ENCODE measurements around the gene MAP3K19.
"Not testable (repeated sequence)": the region's sequence is repeated elsewhere in the genome, so short reads cannot be mapped to it uniquely, and the experiment has no call there.

MAP3K19 gene

DNA sequence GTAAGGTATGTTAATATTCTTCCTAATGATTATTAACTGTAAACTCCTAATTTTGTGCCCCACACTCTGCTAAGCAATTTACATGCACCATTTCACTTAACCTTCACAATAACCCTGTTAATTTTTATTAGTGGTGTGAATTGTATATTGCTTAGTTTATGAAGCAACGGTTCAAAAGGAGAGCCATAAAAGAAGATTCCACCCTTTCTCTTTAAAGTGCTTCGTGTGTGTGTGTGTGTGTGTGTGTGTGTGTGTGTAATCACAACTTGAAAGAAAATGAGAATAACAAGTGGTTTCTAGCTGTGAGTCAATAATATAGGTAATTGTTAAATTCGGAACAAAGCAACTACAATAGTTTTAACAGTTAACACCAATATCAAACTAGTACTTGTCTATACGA lies 68.0 kb downstream of the MAP3K19 start:
- Histone ChIP-seq H3K27me3 (ENCODE audit: control insufficient read depth, insufficient read depth, low read length) (no peaks in the 10 kb centered on the region), H3K4me3 (ENCODE audit: low read depth, low read length) (no peak overlapping the region), H3K36me3 (ENCODE audit: control insufficient read depth, insufficient read depth, low read length) (no peaks in the 10 kb centered on the region), H3K9ac (ENCODE audit: low read length) (no peak overlapping the region), H3K9me3 (ENCODE audit: control insufficient read depth, insufficient read depth, low read depth, low read length) (no peaks in the 10 kb centered on the region), H3K27ac (ENCODE audit: low read depth, low read length) (no peak overlapping the region), H3K4me1 (ENCODE audit: control insufficient read depth, insufficient read depth, low read length) (no peaks in the 10 kb centered on the region)

DNA sequence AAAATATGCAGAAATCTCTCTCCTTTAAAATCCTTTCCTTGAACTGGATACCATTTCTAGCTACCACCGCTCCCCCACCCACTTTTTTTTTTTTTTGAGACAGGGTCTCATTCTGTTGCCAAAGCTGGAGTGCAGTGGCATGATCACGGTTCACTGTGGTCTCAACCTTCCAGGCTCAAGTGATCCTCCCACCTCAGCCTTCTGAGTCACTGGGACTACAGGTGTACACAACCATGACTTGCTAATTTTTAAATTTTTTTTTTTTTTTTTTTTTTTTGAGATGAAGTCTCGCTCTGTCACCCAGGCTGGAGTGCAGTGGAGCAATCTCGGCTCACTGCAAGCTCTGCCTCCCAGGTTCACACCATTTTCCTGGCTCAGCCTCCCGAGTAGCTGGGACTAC lies 70.1 kb downstream of the MAP3K19 start:
- not testable (repeated sequence) for H3K27me3 ChIP-seq (ENCODE audit: control insufficient read depth, insufficient read depth, low read length); H3K9me3 ChIP-seq (ENCODE audit: control insufficient read depth, insufficient read depth, low read depth, low read length); H3K4me3 ChIP-seq (ENCODE audit: low read depth, low read length); H3K9ac ChIP-seq (ENCODE audit: low read length); H3K36me3 ChIP-seq (ENCODE audit: control insufficient read depth, insufficient read depth, low read length); H3K4me1 ChIP-seq (ENCODE audit: control insufficient read depth, insufficient read depth, low read length); H3K27ac ChIP-seq (ENCODE audit: low read depth, low read length)

DNA sequence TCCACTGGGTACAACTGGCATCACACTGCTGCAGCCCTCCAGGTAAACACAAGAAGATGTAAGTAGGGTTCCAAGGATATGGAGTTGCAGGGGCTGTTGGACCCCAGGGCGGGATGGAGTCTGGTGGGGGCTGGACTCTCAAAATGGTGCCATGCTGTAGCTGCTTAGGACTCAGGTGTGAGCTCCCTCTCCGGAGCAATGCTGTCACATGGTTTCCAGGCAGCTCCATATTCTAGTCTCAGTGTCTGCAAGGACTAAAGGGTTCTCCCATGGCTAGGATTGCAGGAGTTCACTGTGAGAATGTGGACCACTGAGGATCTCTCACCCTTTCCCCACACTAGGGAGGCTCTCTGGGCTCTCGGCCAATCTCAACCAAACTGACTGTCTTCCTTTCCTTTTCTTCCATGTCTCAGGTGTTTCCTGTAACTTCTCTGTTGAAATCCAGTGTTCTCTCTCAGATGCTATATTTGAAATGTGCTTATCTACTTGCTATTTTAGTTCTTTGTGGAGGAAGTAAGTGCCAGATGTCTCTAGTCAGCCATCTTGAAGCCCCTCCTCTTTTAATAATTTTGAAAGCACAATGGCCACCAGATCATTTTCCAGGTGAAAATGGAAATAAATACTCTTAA lies 71.1 kb downstream of the MAP3K19 start:
- Histone ChIP-seq H3K9ac (ENCODE audit: low read length) (no peak overlapping the region), H3K27ac (ENCODE audit: low read depth, low read length) (no peak overlapping the region), H3K4me3 (ENCODE audit: low read depth, low read length) (no peak overlapping the region), H3K27me3 (ENCODE audit: control insufficient read depth, insufficient read depth, low read length) (no peaks in the 10 kb centered on the region), H3K36me3 (ENCODE audit: control insufficient read depth, insufficient read depth, low read length) (no peaks in the 10 kb centered on the region), H3K4me1 (ENCODE audit: control insufficient read depth, insufficient read depth, low read length) (no peaks in the 10 kb centered on the region), H3K9me3 (ENCODE audit: control insufficient read depth, insufficient read depth, low read depth, low read length) (0 out of 2 replicates have a peak, but pooled peaks cover 3% of the 10 kb centered on the region)

DNA sequence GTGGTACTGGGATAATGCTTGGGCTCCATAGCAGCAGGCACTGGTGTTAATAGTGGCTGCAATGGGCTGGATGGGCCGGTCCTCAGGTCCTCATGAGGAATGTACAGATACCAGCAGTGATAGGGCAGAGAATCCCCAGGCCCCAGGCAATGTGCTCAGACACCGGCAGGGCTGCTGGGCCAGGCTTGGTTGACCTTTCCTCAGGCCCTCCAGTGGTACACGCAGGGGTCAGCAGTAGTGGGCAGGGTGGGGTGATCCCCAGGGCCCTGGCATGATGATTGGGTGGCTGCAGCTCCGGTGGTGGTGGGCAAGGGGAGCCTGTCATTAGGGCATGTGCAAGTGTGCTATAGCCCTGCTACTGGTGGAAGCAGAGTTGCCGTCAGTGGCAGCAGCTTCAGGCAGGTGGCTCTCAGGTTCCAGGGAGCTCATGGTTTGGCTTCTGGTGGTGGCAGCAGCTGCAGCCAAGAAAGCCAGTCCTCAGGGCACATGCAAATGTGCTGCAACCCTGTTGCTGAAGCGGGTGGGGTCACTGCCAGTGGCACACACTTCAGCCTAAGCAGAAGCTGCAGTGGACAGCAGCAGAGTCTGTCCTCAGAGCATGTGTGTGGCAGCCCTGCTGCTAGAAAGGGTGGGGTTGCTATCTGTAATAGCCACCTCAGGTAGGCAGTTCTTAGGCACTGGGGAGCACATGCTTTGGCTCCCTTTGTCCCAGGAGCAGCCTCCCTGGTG lies 71.8 kb downstream of the MAP3K19 start:
- Histone ChIP-seq H3K4me3 (ENCODE audit: low read depth, low read length) (no peak overlapping the region), H3K27me3 (ENCODE audit: control insufficient read depth, insufficient read depth, low read length) (no peaks in the 10 kb centered on the region), H3K4me1 (ENCODE audit: control insufficient read depth, insufficient read depth, low read length) (no peaks in the 10 kb centered on the region), H3K27ac (ENCODE audit: low read depth, low read length) (no peak overlapping the region), H3K36me3 (ENCODE audit: control insufficient read depth, insufficient read depth, low read length) (no peaks in the 10 kb centered on the region), H3K9ac (ENCODE audit: low read length) (no peak overlapping the region), H3K9me3 (ENCODE audit: control insufficient read depth, insufficient read depth, low read depth, low read length) (peaks cover 6% of the 10 kb centered on the region; the same call in 1 of the 2 replicates)

DNA sequence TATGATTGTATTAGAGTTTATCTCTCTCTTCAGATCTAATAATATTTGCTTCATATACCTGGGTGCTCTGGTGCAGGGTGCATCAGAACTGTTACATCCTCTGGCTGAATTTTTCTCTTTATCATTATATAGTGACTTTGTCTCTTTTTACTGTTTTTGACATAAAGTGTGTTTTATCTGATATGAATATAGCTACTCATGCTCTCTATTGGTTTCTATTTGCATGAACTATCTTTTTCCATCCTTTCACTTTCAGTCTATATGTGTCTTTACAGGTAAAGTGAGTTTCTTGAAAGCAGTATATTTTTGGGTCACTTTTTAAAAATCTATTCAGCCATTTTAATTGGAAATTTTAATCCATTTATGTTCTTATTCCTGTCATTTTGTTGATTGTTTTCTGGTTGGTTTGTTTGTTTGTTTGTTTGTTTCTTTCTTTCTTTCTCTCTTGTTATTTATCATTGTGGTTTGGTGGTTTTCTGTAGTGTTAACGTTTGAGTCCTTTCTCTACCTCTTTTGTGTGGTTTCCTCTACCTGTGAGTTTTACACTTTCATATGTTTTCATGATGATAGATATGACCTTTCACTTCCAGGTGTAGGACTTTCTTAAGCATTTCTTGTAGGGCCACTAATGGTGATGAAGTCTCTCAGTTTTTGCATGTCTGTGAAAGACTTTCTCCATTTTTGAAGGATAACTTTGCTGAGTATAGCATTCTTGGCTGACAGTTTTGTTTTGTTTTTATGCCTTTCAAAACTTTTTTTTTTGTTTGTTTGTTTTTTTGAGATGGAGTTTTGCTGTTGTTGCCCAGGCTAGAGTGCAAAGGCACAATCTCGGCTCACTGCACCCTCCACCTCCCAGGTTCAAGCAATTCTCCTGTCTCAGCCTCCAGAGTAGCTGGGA lies 73.8 kb downstream of the MAP3K19 start:
- H3K4me3 ChIP-seq (ENCODE audit: low read depth, low read length) = no peak overlapping the region
- peaks cover 15% of the 10 kb centered on the region for H3K9me3 ChIP-seq (ENCODE audit: control insufficient read depth, insufficient read depth, low read depth, low read length)
- H3K27ac ChIP-seq (ENCODE audit: low read depth, low read length) = no peak overlapping the region
- H3K4me1 ChIP-seq (ENCODE audit: control insufficient read depth, insufficient read depth, low read length) = no peaks in the 10 kb centered on the region
- H3K9ac ChIP-seq (ENCODE audit: low read length) = no peak overlapping the region
- H3K27me3 ChIP-seq (ENCODE audit: control insufficient read depth, insufficient read depth, low read length) = no peaks in the 10 kb centered on the region
- no peaks in the 10 kb centered on the region for H3K36me3 ChIP-seq (ENCODE audit: control insufficient read depth, insufficient read depth, low read length)

DNA sequence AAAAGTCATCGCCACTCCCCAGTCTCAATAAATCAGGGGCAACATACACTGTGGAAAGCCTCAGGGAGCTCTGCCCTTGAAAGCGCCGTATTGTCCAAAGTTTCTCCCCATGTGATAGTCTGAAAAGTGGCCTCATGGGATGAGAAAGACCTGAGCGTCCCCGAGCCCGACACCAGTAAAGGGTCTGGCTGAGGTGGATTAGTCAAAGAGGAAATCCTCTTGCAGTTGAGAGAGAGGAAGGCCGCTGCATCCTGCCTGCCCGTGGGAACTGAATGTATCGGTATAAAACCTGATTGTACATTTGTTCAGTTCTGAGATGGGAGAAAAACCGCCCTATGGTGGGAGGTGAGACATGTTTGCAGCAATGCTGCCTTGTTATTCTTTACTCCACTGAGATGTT lies 80.1 kb downstream of the MAP3K19 start:
- H3K27me3 ChIP-seq (ENCODE audit: control insufficient read depth, insufficient read depth, low read length); H3K36me3 ChIP-seq (ENCODE audit: control insufficient read depth, insufficient read depth, low read length); H3K4me3 ChIP-seq (ENCODE audit: low read depth, low read length); H3K9ac ChIP-seq (ENCODE audit: low read length); H3K27ac ChIP-seq (ENCODE audit: low read depth, low read length); H3K4me1 ChIP-seq (ENCODE audit: control insufficient read depth, insufficient read depth, low read length): not testable (repeated sequence)
- H3K9me3 ChIP-seq (ENCODE audit: control insufficient read depth, insufficient read depth, low read depth, low read length) = peaks cover 12% of the 10 kb centered on the region

DNA sequence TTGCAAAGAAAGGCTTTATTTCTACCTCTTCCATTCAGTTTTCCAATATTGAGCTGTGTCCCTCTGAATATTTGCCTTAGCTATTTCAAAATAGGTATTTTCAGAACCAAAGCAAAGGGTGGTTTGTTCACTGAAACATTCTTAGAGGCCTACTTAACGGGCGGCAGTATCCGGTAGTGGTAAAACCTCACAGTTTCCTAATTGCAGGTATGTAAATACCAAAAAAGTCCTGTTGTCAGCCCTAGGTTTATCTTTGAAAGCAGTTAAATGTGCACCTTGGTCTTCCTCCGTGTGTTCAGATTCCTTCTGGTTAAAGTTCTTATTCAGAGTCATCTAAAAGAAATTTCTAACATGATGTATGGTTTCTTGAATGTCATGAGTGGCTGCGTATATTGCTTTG lies 89.8 kb downstream of the MAP3K19 start:
- H3K9ac ChIP-seq (ENCODE audit: low read length) = no peak overlapping the region
- H3K9me3 ChIP-seq (ENCODE audit: control insufficient read depth, insufficient read depth, low read depth, low read length) = no peaks in the 10 kb centered on the region
- H3K27me3 ChIP-seq (ENCODE audit: control insufficient read depth, insufficient read depth, low read length) = no peaks in the 10 kb centered on the region
- no peak overlapping the region for H3K4me3 ChIP-seq (ENCODE audit: low read depth, low read length)
- H3K4me1 ChIP-seq (ENCODE audit: control insufficient read depth, insufficient read depth, low read length) = no peaks in the 10 kb centered on the region
- peaks cover 50% of the 10 kb centered on the region for H3K36me3 ChIP-seq (ENCODE audit: control insufficient read depth, insufficient read depth, low read length)
- H3K27ac ChIP-seq (ENCODE audit: low read depth, low read length) = no peak overlapping the region

DNA sequence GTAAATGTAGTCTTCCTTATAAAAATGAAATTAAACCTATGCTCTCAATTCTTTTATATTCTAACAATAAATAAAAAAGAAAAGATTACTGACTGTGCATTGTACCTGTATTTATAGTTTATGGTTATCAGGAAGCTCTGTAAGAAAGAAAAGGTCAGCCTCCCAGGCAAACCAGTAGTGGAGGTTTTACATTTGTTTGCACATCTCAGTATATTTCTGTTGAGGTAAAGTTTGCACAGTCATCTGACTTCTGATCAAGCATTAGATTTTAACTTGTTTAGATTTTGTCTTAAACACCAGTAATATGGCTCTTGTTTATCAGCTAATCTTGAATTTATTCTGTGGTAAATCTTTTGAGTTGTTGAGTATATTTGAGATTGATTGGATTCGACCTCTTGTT lies 91.5 kb downstream of the MAP3K19 start:
- no peaks in the 10 kb centered on the region for H3K27me3 ChIP-seq (ENCODE audit: control insufficient read depth, insufficient read depth, low read length)
- no peaks in the 10 kb centered on the region for H3K9me3 ChIP-seq (ENCODE audit: control insufficient read depth, insufficient read depth, low read depth, low read length)
- H3K4me1 ChIP-seq (ENCODE audit: control insufficient read depth, insufficient read depth, low read length) = no peaks in the 10 kb centered on the region
- no peak overlapping the region for H3K9ac ChIP-seq (ENCODE audit: low read length)
- H3K4me3 ChIP-seq (ENCODE audit: low read depth, low read length) = no peak overlapping the region
- no peak overlapping the region for H3K27ac ChIP-seq (ENCODE audit: low read depth, low read length)
- H3K36me3 ChIP-seq (ENCODE audit: control insufficient read depth, insufficient read depth, low read length) = peaks cover 60% of the 10 kb centered on the region

DNA sequence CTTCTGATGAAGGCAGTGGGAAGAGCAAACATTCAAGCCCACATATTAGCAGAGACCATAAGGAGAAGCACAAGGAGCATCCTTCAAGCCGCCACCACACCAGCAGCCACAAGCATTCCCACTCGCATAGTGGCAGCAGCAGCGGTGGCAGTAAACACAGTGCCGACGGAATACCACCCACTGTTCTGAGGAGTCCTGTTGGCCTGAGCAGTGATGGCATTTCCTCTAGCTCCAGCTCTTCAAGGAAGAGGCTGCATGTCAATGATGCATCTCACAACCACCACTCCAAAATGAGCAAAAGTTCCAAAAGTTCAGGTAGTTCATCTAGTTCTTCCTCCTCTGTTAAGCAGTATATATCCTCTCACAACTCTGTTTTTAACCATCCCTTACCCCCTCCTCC lies 93.2 kb downstream of the MAP3K19 start:
- H3K36me3 ChIP-seq (ENCODE audit: control insufficient read depth, insufficient read depth, low read length) = peaks cover 74% of the 10 kb centered on the region
- no peaks in the 10 kb centered on the region for H3K9me3 ChIP-seq (ENCODE audit: control insufficient read depth, insufficient read depth, low read depth, low read length)
- H3K4me1 ChIP-seq (ENCODE audit: control insufficient read depth, insufficient read depth, low read length) = no peaks in the 10 kb centered on the region

DNA sequence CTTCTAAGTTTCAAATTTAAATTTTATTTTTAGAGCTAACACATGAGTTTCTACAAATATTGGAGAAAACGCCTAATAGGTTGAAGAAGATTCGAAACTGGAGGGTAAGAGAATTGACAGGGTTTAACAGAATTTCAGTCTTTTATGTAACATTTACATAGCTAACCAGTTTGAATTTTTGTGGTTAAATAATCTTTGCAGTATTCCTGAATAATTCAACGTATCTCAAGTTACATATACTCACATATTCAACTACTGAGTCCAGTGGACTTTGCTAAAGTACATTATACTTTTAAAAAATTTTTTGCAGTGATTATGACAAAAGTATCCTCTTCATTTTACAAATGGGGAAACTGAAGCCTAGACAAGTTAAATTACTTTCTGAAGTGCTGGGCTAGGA lies 94.6 kb downstream of the MAP3K19 start:
- Histone ChIP-seq H3K9ac (ENCODE audit: low read length) (no peak overlapping the region), H3K27ac (ENCODE audit: low read depth, low read length) (no peak overlapping the region)

More for the DNA sequence above, 93.2 kb downstream of the MAP3K19 start:
- no peak overlapping the region for H3K9ac ChIP-seq (ENCODE audit: low read length)
- H3K27ac ChIP-seq (ENCODE audit: low read depth, low read length) = no peak overlapping the region
- H3K4me3 ChIP-seq (ENCODE audit: low read depth, low read length) = no peak overlapping the region
- H3K27me3 ChIP-seq (ENCODE audit: control insufficient read depth, insufficient read depth, low read length) = no peaks in the 10 kb centered on the region

DNA sequence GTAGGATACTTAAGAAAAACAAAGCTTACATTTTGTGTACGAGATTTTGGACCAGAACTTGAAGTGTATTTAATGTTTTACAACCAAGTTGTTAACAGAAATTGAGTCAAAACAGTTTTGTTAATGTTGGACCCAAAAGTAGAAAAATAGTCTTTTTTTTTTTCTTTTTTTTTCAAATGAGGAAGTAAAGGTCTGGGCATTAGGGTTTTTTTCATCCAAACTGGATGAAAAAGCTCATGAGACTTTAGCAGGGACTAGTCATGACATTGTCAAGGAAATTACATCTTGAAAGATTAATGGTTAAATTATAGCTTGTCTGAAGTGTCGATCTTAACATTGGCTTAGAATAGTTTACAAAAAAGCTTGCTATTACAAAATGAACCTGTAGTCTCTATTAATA lies 96.4 kb downstream of the MAP3K19 start:
- Histone ChIP-seq H3K9ac (ENCODE audit: low read length) (no peak overlapping the region), H3K4me3 (ENCODE audit: low read depth, low read length) (no peak overlapping the region), H3K27me3 (ENCODE audit: control insufficient read depth, insufficient read depth, low read length) (no peaks in the 10 kb centered on the region), H3K36me3 (ENCODE audit: control insufficient read depth, insufficient read depth, low read length) (peaks cover 85% of the 10 kb centered on the region), H3K9me3 (ENCODE audit: control insufficient read depth, insufficient read depth, low read depth, low read length) (no peaks in the 10 kb centered on the region), H3K27ac (ENCODE audit: low read depth, low read length) (no peak overlapping the region), H3K4me1 (ENCODE audit: control insufficient read depth, insufficient read depth, low read length) (no peaks in the 10 kb centered on the region)

More for the DNA sequence above, 94.6 kb downstream of the MAP3K19 start:
- no peaks in the 10 kb centered on the region for H3K27me3 ChIP-seq (ENCODE audit: control insufficient read depth, insufficient read depth, low read length)
- H3K4me3 ChIP-seq (ENCODE audit: low read depth, low read length) = no peak overlapping the region
- peaks cover 87% of the 10 kb centered on the region for H3K36me3 ChIP-seq (ENCODE audit: control insufficient read depth, insufficient read depth, low read length)
- no peaks in the 10 kb centered on the region for H3K9me3 ChIP-seq (ENCODE audit: control insufficient read depth, insufficient read depth, low read depth, low read length)
- no peaks in the 10 kb centered on the region for H3K4me1 ChIP-seq (ENCODE audit: control insufficient read depth, insufficient read depth, low read length)

Measured in HUES6 (cell line).